HG02870 (cell line): Measurements from ENCODE around the gene USP19.

Experiments
- ATAC-seq: cut with Tn5 transposase; IDR thresholded peaks from one replicate; pipeline ENCODE4 v1.9.1; 2021; ENCODE audit warnings: mild to moderate bottlenecking, moderate library complexity; ENCODE audit not compliant: unreplicated experiment

Gene USP19, protein sequence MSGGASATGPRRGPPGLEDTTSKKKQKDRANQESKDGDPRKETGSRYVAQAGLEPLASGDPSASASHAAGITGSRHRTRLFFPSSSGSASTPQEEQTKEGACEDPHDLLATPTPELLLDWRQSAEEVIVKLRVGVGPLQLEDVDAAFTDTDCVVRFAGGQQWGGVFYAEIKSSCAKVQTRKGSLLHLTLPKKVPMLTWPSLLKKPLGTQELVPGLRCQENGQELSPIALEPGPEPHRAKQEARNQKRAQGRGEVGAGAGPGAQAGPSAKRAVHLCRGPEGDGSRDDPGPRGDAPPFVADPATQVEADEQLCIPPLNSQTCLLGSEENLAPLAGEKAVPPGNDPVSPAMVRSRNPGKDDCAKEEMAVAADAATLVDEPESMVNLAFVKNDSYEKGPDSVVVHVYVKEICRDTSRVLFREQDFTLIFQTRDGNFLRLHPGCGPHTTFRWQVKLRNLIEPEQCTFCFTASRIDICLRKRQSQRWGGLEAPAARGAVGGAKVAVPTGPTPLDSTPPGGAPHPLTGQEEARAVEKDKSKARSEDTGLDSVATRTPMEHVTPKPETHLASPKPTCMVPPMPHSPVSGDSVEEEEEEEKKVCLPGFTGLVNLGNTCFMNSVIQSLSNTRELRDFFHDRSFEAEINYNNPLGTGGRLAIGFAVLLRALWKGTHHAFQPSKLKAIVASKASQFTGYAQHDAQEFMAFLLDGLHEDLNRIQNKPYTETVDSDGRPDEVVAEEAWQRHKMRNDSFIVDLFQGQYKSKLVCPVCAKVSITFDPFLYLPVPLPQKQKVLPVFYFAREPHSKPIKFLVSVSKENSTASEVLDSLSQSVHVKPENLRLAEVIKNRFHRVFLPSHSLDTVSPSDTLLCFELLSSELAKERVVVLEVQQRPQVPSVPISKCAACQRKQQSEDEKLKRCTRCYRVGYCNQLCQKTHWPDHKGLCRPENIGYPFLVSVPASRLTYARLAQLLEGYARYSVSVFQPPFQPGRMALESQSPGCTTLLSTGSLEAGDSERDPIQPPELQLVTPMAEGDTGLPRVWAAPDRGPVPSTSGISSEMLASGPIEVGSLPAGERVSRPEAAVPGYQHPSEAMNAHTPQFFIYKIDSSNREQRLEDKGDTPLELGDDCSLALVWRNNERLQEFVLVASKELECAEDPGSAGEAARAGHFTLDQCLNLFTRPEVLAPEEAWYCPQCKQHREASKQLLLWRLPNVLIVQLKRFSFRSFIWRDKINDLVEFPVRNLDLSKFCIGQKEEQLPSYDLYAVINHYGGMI (N-terminal part only)

GRCh38 chr3:49120438-49121131 is at the start of gene USP19:
TSS of gene USP19 (minus strand) at chr3:49120823. CDS start at chr3:49119145, 1,678 bp downstream.
- ATAC-seq: peak; percentile 85

DNA sequence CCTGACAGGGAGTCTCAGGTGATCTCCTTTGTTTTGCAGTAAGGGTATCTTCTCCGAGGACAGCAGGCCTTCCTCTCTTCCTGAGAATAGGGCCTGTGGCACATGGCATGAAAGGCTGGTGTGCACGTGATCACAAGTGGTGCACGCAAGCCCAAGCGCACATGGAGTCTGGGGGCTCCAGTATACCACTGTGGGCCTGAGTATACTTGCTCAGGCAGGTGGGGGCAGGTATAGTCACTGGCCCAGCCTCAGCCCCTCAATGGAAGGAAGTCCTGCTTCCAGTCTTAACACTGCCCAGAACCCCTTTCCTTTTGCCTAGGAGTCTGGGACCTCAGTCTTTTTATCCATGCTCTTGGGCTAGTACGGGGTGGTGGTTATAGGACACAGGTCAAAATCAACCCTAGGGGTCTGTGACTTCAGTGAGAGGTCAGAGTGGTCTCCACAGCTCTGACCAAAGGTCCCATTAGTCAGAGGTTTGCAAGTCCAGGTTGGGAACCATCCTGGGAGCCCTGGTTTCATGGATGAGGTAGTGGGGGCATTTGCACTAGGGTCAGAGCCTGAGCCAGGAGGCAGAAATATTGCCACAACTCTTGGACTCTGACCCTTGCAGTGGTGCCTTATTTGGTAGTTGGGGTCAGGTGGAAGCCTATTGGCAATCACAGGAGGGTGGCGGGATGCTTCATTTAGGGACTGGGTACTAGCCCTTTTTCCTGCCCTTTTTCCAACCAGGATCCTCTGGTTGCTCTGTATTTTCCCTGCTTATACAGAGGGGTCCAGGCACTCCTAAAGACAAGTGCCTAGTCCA is 46.3 kb upstream of the USP19 start:
- ATAC-seq: no peak

- no peak for ATAC-seq
Observed at GRCh38 chr3:49165771-49166751, 45.4 kb upstream of the USP19 start, which contains the start of gene CCDC71. TSS of gene CCDC71 (minus strand) at chr3:49166331. CDS start at chr3:49164208, 2,123 bp downstream.

GRCh38 chr3:49164983-49165720 is 44.5 kb upstream of the USP19 start:
- ATAC-seq: no peak

GRCh38 chr3:49163609-49164008 is 43.0 kb upstream of the USP19 start:
- no peak for ATAC-seq

- ATAC-seq: no peak
Observed at GRCh38 chr3:49162751-49163419, 42.3 kb upstream of the USP19 start.

DNA sequence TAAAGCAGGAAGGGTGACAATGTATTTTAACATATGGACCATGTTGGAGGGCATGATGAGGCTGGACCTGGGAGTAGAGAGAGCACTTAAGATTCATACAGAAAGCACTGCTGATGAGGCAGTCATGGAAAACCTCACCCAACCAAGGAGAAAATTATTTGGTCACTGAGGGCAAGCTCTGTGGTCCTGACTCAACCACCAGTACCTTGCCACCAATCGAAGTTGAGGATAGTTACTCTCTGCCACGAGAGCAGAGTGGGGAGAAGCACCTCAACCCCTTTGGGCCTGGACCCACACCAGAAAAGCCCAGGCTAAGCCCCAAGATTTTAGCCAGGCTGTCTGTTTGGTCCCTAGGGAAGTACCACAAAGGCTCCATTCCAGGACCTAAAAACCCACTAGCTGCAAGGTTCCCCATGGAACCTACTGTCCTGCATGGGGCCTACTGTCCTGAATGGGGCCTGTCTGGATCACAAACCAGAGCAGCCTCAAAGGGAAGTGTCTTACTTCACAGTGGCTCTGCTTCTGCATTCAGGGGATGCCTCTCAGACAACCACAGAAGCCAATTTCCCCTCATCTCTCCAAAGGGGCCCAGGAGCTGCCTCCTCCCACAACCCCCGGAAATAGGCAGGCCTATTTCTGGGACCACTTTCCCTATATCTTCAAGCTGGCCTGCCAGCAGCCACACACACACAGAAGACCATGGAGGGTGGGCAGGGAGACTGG is 41.3 kb upstream of the USP19 start:
- ATAC-seq: no peak

- ATAC-seq: no peak
Observed at GRCh38 chr3:49161197-49161596, 40.6 kb upstream of the USP19 start.

- no peak for ATAC-seq
Observed at GRCh38 chr3:49158792-49159191, 38.2 kb upstream of the USP19 start.

GRCh38 chr3:49158103-49158709 is 37.6 kb upstream of the USP19 start:
- no peak for ATAC-seq

GRCh38 chr3:49157289-49157688 is 36.7 kb upstream of the USP19 start:
- no peak for ATAC-seq

GRCh38 chr3:49153349-49153912 is 32.8 kb upstream of the USP19 start:
- no peak for ATAC-seq

DNA sequence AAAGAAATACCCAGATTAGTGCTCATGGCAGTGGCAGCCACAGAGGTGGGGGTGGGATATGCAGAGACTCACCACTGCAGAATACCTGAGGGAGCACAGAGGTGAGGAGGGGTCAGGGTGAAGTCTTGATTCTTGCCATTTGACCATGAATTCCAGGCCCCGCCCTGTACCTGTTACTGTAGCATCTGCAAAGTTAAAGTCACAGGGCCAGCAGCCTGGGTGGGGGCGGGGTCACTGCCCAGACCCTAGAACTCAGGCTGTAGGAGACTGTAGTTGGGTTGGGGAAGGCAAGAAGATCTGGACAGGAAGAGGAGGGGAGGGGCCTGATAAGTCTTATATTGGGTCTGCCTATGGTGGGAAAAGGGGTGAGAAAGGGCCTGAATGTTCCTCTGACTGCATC is 31.0 kb upstream of the USP19 start:
- no peak for ATAC-seq

GRCh38 chr3:49148159-49148558 is 27.5 kb upstream of the USP19 start:
- no peak for ATAC-seq

GRCh38 chr3:49140080-49140479 is 19.5 kb upstream of the USP19 start:
- ATAC-seq: no peak

- ATAC-seq: no peak
Observed at GRCh38 chr3:49135499-49135898, 14.9 kb upstream of the USP19 start.
